Measurements from ENCODE around the gene PRKG1.
"Not testable (repeated sequence)": the region's sequence is repeated elsewhere in the genome, so short reads cannot be mapped to it uniquely, and the experiment has no call there.

The PRKG1 gene

DNA sequence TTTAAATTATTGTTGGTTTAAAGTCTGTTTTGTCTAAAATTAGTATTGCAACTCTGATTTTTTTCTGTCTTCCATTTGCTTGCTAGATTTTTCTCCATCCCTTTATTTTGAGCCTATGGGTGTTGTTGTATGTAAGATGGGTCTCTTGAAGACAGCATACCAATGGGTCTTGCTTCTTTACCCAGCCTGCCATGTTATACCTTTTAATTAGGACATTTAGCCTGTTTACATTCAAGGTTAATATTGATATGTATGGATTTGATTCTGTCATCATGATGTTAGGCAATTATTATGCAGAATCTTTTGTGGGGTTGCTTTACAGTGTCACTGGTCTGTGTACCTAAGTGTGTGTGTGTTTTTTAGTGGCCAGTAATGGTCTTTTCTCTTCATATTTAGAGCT lies 906.5 kb downstream of the PRKG1 start:
- no peak for DNase-seq

DNA sequence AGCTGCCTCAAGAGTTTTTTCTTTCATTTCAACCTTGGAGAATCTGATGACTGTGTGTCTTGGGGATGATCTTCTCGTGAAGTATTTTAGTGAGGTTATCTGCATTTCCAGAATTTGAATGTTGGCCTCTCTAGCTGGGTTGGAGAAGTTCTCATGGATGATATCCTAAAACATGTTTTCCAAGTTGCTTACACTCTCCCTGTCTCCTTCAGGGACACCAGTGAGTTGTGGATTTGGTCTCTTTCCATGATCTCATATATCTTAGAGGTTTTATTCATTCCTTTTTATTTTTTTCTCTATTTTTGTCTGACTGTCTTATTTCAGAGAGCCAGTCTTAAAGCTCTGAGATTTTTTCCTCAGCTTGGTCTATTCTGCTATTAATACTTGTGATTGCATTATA lies 907.4 kb downstream of the PRKG1 start:
- DNase-seq = no peak

DNA sequence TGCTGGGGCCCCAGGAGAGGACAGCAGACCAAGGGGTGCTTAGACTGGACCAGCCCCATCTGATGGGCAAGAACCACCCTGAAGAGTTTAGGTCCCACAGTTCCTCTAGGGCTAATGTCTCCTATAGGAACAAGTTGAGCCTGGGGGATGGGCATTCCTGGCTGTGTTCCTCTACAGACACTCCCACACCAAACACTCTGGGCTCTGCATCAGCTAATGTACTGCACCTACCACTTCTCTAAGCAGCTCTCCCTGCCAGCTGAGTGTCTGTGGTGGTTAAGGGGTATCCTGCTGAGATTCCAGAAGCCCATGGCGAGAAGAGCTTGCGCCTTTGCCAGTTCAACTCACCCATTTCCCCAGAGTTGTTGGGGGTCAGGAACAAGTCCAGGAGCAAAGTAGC lies 909.2 kb downstream of the PRKG1 start:
- no peak for DNase-seq

DNA sequence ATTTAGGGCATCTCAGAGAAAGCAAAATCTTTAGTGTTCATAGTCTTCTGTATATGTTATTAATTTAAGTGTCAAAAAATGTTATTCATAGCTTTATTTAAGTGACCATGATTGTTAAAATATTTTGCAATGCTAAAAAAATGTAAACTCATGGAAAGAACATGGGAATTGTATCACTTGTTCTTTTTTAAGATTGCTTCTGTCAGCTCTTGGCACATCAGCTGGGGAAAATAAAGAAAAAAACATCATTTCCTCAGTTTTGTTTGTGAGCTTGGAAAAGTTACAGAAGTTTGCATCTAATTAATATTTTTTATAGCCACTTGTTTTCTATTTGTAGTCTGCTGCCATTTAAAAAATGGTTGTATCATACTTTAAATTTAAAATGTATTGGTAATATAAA lies 911.0 kb downstream of the PRKG1 start:
- DNase-seq = no peak

DNA sequence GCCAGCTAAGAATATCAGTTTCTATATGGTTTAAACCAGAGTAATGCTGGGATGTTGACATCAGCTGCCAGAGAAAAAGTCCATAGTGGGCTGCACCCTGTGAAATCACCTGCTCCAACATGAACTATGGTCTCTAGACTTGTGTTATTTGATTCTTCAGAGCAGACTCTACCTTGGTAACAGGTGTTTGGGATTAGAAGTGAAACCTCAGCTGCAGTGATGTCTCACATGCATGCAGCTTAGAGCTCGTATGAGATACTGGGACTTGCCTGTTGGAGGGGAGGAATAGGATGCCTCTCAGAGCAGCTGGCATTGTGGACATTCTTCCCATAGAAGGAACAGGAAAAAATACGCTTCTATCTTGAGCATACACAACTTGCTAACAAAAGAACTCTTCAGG lies 912.2 kb downstream of the PRKG1 start:
- no peak for DNase-seq

DNA sequence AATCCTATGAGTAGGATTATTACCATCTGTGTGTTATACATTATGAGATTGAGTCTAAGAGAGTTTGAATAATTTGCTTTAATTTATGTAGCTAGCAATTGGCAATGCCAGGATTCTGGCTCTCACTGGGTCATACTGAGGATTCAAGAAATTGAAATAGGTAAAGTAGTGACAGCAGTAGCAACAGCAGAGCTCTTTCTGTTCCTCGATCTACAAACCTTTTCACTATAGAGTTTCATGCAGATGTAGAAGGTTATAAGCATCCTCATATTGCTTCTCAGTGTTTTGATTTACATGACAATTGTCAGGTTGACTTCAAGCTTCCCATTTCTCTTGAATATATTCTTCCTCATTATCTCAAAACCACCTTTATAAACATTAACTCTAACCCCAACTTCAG lies 919.2 kb downstream of the PRKG1 start:
- no peak for DNase-seq

DNA sequence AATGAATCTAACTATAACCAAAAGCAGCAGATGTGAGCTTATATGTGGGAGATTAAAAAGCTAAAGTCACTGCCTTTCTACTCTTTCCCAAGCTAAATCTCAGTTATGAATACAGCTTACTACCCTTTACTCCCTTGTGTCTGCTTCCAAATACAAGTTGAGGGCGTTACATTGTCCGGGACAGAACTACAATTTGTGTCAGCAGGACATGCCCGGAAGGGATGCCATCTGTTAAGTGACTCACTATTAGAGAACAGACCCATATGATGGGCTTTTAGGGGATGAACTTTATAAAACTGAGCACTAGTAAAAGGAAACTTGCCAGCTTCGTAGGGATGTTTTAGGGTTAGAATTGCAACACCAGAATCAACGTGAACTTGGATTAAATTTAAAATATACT lies 924.8 kb downstream of the PRKG1 start:
- DNase-seq = no peak

DNA sequence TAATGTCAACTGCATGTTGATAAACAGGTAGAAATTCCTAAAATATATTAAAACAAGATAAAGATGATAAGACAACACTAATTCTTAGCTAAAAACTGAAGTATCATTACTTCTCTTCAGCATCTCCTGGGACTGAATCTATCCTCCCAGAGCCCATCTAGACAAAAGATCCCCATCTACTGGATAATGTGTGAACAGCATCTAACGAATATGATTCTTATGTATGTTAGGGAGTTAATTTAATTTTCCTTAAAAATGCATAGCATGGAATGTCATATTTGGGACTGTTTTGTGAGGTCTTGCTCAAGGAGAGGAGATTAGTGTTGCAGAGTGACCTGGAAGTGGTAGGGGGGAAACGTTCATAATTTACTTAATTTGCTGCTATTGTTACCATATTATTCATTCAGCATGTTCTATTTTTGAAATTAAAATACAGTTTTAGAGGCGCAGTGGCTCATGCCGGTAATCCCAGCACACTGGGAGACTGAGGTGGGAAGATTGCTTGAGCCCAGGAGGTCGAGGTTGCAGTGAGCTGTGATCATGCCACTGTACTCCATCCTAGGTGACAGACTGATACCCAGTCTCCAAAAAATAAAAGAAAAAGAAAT lies 930.2 kb downstream of the PRKG1 start:
- DNase-seq = no peak

DNA sequence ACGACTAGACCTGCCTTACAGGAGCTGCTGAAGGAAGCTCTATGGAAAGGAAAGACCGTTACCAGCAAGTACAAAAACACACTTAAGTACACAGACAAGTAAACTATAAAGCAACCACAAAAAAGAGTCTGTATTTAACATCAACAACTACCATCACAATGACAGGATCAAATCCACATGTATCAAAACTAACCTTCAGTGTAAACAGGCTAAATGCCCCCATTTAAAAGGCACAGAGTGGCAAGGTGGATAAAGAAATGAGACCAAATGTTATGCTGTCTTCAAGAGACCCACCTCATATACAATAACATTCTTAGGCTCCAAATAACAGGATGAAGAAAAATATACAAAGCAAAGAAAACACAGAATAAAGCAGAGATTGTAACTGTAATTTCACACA lies 932.8 kb downstream of the PRKG1 start:
- DNase-seq = no peak

DNA sequence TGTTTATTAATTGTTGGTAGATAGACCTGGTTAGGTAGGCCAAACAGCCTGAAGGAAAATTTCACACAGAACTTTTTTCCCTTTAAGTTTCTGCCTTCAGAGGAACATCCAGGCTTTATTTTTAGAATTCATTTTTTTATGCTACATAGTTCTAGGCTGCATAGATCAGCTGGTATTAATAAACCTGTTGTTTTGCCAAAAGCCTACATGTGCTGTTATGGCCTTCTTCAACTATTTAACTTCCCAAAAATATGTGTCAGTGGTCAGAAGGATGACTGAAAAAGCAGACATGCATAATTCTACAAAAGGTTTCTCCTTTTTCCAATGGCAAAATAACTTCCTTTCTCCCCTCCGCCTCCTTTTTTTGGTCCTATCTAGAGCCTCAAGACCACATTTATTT lies 936.8 kb downstream of the PRKG1 start:
- DNase-seq = no peak

DNA sequence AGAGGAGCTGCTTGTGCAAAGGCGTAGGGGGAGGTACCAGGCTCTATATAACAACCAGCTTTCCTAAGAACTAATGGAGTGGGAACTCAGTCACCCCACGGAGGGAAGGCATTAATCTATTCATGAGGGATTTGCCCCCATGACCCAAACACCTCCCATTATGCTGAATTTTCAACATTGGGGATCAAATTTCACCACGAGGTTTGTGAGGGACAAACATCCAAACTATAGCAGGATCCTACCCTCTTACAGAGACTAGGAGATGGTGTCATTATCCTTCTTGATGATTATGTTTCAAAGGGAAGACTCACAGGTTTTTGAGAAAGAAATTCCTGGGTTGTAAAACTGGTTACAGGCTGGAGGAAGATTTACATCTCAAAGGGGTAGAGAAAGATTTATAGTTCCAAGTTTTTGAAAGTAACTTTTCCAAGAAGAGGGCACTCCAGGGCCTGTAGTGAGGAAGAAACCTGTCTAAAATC lies 944.8 kb downstream of the PRKG1 start:
- no peak for DNase-seq

DNA sequence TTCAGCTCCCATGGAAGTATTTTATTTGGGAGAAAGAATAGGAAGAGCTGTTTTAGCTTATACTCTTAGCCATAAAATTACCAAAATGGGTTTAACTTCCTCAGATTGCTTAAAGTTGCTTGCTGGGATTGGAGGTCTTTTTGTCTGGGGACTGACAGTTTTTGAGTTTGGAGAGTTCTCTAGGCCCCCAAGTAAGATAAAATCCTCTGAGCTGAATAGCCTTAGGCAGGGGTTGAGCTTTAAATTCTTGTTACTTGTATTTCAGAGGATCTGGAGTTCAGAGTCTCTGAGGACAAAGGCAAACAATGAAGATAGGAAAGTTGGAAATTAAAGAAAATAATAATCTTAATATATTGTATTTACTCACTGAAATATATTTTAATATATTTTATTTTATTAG lies 945.4 kb downstream of the PRKG1 start:
- DNase-seq = no peak

DNA sequence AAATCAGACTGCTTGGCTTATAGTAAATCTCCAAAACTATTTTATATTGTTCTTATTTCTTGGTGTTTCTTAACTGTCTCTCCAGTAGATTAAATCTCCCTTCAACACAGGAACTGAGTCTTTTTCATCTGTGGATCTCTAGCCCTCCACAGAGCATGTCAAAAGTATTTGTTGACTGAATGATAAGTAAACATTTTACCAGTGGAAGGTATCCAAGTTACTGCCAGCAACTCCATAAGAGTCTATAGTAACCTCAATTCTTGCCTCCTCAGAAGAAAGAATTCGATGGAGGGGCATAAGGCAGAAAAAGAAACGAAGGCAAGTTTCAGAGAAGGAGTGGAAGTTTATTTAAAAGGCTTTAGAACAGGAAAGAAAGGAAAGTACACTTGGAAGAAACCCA lies 945.9 kb downstream of the PRKG1 start:
- no peak for DNase-seq

DNA sequence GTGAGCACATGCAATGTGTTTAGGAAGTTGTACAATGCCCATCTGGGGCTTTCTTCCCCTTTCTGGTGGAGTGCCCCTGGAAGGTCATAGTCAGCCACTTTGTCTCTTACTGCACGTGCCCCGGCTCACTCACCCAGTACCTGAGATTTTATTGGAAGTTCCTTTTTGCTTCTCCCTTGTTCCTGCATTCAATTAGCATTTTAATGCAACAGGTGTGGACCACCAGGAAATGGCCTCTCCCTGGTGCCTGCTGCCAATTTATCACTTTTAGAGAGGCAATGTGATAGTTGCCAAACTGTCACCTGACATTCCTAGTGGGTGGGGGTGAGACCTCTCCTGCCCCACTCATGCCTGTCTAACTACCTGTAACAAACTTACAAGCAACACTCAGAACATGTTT lies 946.4 kb downstream of the PRKG1 start:
- no peak for DNase-seq

DNA sequence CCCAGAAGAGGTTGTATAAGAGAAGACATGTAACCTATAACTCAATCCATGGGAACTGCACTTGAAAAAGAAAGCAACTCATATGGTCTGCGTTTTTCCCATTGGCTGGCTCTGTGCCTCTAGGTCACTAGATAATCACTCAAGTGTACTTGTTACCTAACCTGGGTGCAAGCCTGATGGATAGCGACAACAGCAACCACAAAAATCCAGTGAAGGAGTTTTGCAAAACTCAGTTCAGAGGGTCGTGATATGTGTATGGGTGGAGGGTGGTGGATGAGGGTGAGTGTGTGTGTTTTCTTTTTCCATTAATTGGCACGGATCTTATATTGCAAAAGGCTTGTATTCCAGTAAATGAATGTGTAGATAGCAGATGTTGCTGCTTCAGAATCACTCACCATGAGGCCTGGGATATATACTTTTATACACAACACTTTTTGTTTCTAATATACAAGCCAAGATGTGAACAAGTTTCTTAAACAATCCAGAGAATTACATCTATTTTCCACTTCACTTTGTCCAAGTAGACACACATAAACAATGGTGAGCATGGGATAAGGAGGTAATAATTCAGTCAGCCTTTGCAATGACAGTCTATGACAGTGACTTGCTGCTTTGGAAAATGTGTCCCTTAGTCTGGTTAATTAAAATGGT lies 952.9 kb downstream of the PRKG1 start:
- no peak for DNase-seq

DNA sequence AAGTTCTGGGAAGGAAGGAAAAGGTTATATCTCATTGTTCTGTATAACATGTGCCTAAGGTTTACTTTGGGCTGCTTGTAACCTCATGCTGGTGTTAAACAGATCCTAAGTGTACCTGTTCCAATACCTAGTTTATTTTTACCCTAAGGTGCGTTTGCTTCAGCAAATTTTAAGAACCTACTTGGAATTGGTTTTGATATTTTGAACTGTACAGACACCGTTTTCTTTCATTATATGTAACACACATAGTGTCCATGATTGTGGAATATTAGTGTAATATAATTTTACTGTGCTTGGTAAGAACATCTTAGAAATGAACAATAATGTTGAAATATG lies 954.2 kb downstream of the PRKG1 start:
- DNase-seq = no peak

DNA sequence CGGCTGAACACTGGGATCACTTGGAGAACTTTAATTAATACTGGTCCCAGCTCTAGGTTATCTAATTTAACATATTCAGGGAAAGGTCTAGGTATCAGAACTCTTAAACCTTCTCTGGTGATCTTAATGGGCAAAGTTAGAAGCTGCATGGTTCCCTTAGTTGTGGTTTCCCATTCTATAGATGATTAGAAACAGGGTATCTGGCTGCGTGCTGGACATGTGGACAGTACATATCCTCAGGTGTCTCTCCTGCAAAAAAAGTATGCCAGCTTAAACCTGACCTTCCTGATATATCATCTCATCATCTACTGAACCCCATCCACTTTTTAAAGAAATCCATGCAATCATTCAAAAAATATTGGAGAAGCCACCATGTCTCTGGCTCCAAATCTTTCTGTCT lies 955.3 kb downstream of the PRKG1 start:
- DNase-seq = no peak

DNA sequence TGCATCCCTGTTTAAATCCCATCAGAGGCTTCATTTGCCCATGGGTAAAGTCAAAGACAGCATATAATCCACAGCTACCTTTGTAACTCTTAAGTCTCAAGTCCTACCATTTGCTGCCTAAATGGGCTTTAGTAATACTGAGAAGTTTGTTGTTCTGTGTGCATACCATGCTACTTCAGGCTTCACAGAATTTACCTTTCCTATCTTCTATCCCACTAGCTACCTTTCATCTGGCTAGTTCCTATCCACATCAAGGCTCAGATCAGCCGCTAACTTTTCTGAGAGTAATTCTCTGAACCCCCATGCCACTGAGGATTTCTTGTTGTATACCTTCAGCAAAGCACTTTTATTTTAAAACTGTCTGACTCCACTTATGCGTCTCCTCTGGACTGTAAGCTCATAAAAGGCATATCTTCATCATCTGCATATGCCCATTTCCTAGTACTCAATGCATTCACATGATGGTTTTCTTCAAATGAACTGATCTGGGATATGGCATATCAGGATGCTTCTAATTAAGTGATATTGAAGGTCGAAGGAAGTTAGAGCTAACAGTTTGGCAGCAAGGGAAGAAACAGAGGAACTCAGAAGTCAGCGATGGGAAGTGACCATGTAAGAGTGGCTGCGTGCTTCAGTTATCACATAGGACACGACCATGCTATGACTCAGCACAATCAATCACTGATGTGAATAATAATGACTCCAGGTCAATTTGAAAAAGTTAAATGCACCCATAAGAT lies 955.9 kb downstream of the PRKG1 start:
- no peak for DNase-seq

DNA sequence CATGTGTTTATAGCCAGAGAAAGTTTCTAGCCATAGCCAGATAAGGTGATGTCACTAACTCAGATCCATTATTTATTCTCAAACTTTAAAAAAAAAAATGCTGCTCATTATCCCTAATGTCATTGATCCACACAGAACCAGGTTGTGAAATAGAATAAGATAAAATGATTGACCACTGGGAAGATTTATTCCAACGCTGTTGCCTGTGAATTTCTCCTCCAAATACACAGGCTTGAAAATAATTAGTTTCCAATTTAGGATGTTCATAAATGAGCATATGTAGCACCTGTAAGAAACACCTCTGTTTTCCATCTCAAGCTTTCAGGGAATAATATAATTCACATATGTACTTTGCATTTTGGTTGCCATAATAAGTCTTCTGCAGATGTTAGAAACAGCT lies 956.7 kb downstream of the PRKG1 start:
- DNase-seq = no peak

DNA sequence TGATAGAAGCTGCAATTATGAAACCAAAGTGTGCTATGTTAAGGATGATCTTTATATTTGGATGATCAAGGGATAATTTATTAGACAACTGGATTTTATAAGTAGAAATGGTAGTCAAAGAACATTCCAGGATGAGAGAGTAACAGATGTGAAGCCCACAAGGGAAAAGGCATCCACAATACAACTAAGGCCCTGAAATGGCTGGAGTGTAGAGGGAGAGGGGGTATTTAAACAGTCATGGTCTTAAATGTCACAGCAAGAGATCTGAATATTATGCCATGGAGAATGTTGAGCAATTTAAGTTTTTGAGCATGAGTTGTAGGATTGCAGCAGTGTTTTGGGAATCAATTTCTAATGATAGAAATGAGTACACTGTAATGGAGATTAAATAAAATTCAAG lies 957.5 kb downstream of the PRKG1 start:
- no peak for DNase-seq

DNA sequence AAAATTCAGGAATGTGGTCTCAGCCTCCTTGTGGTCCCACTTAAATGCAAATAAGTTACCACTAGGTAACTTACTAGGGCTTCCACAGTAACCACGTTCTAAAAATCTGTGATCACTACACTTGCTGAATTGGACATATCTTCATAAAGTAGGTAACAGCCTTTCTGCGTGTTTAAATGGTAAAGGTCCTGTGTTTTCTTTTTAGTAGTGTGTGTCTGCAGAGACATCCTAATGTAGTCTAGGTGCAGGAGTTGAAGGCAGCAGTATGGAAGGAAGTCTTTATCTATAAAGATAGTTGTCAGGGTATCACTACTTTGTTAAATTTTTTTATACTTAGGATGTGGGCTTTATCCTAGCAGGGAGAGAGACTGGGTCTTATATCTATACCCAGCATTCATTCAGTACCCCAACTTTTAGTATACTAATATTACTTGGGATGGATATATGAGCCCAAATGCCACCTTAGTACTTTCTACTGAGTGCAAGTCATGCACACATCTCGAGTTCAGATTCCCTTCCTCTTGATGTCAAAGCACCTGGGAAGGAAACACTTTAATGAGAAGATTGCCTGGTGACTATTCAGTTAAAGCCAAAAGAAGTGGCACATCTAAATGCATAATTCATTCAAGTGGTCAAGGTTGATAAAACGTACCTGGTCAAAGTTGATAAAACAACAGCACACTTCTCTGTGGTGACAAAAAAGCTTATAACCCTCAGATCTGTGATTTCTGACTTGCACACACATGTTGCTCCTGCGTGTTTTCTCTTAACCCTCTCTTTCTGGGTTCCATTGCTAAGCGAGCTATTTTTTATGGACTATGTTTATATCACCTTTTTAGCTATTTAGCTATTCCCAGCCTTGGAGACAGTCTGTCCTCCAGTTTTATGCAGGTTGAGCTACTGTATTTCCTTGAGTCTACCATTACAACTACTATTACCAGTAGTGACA lies 958.7 kb downstream of the PRKG1 start:
- DNase-seq = no peak

DNA sequence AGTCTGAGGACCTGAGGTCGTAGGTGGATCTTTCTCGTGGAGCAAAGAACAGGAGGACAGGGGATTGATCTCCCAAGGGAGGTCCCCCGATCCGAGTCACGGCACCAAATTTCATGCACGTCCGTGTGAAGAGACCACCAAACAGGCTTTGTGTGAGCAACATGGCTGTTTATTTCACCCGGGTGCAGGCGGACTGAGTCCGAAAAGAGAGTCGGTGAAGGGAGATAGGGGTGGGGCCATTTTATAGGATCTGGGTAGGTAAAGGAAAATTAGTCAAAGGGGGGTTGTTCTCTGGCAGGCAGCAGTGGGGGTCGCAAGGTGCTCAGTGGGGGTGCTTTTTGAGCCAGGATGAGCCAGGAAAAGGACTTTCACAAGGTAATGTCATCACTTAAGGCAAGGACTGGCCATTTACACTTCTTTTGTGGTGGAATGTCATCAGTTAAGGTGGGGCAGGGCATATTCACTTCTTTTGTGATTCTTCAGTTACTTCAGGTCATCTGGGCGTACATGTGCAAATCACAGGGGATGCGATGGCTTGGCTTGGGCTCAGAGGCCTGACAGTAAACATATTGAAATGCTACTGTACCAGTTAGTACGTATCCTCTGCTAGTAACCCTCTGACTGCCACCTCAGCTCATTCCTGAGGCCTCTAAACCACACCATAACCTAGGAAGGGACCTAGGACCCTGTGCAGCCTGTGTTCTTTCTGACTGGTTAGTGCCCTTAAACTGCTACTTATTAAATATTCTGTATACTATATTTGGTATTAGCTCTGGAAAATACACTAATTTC lies 964.9 kb downstream of the PRKG1 start:
- DNase-seq = not testable (repeated sequence)

DNA sequence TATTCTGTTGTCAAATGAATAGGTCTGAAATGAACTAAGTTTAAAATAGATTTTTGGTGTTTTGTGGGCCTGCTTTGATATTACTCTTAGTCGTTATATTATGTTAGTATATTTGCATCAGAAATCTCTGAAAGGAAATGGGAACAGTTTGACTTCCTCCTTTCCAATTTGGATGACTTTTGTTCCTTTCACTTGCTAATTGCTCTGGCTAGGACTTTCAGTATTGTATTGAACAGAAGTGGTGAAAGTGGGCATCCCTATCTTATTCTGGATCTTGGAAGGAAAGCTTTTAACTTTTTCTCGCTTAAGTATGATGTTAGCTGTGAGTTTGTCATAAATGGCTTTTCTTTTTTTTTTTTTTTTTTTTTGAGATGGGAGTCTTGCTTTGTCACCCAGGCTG lies 966.2 kb downstream of the PRKG1 start:
- no peak for DNase-seq
